Amygdala (tissue), 56 donors: Measurements from ENCODE around the gene GOLGA8N.
"Not testable (repeated sequence)": the region's sequence is repeated elsewhere in the genome, so short reads cannot be mapped to it uniquely, and the experiment has no call there.

Experiments used
- DNase-seq, 56 donors: peaks; one replicate each; lab custom pipeline; 2025; lab: John Stamatoyannopoulos, UW

GOLGA8N gene

GRCh38 chr15:32593151-32593550 is at the start of gene GOLGA8N:
Gene GOLGA8N, plus strand, starts transcription at chr15:32593456.
- not testable (repeated sequence) for DNase-seq

- DNase-seq = not testable (repeated sequence)
These were observed 49.8 kb upstream of the GOLGA8N start for GRCh38 chr15:32543456-32543855.

- not testable (repeated sequence) for DNase-seq
These were observed 48.1 kb upstream of the GOLGA8N start for GRCh38 chr15:32545129-32545528.

GRCh38 chr15:32554587-32554986 is 38.7 kb upstream of the GOLGA8N start:
- not testable (repeated sequence) for DNase-seq

- DNase-seq = not testable (repeated sequence)
These were observed 31.1 kb upstream of the GOLGA8N start for GRCh38 chr15:32562198-32562597.

- not testable (repeated sequence) for DNase-seq
These were observed 24.3 kb upstream of the GOLGA8N start for GRCh38 chr15:32568988-32569387.

- not testable (repeated sequence) for DNase-seq
These were observed 14.8 kb upstream of the GOLGA8N start for GRCh38 chr15:32578482-32578881.

GRCh38 chr15:32585844-32586243 is 7.4 kb upstream of the GOLGA8N start:
- not testable (repeated sequence) for DNase-seq

- not testable (repeated sequence) for DNase-seq
These were observed 16.3 kb downstream of the GOLGA8N start for GRCh38 chr15:32609518-32609917.

GRCh38 chr15:32610719-32611118 is 17.5 kb downstream of the GOLGA8N start:
- DNase-seq = not testable (repeated sequence)

- not testable (repeated sequence) for DNase-seq
These were observed 21.4 kb downstream of the GOLGA8N start for GRCh38 chr15:32614712-32615050.

- DNase-seq = not testable (repeated sequence)
These were observed 22.0 kb downstream of the GOLGA8N start, which contains the start of gene ARHGAP11A for GRCh38 chr15:32615051-32615870. Gene ARHGAP11A, plus strand, starts transcription at chr15:32615504. Its CDS starts 708 bp downstream, at chr15:32616212.

- not testable (repeated sequence) for DNase-seq
These were observed 22.7 kb downstream of the GOLGA8N start for GRCh38 chr15:32615871-32616426.

GRCh38 chr15:32636410-32636809 is 43.2 kb downstream of the GOLGA8N start:
- DNase-seq = no peak

GRCh38 chr15:32636908-32637567 is 43.8 kb downstream of the GOLGA8N start:
- no peak for DNase-seq

GRCh38 chr15:32637704-32638103 is 44.4 kb downstream of the GOLGA8N start:
- DNase-seq = no peak

GRCh38 chr15:32641517-32642059 is 48.3 kb downstream of the GOLGA8N start, which contains the start of gene SCG5:
Gene SCG5, plus strand, starts transcription at chr15:32641710. Its CDS starts 1,883 bp downstream, at chr15:32643593.
- DNase-seq = peak in 53 of 56 donors; percentile 19 to 84 (median 53)

GRCh38 chr15:32642667-32643435 is 49.6 kb downstream of the GOLGA8N start:
- no peak for DNase-seq

GRCh38 chr15:32643907-32644445 is 50.7 kb downstream of the GOLGA8N start:
- DNase-seq = no peak

GRCh38 chr15:32646291-32646690 is 53.0 kb downstream of the GOLGA8N start:
- DNase-seq = no peak
